H1 (cell line): ENCODE results near the gene ARMH3. TPM values are rescaled to one million over a fixed set of nuclear protein-coding genes. Genes with fewer than 3 reads are reported as not detected.

Experiments used
- CBX5 ChIP-seq: fragments of 300-800, 300-1000 bp; sonication (generic); IDR thresholded peaks from 2 replicates; pipeline ENCODE4 v1.7.1; 2016; ENCODE audit warnings: antibody characterized with exemption, low read length, low read depth
- CBX8 ChIP-seq: fragments of 300-800, 300-1000 bp; sonication (generic); IDR thresholded peaks from 2 replicates; pipeline ENCODE4 v1.7.1; 2016; ENCODE audit warnings: low read depth, low read length, borderline replicate concordance
- GTF2F1 ChIP-seq: IDR thresholded peaks from 2 replicates; pipeline ENCODE4 v1.6.1; 2012; ENCODE audit warnings: low read depth, low read length, improper control_type of control experiment, borderline replicate concordance
- JUND ChIP-seq: IDR thresholded peaks from 2 replicates; pipeline ENCODE4 v1.6.1; 2011; ENCODE audit warnings: mild to moderate bottlenecking, improper control_type of control experiment, low read length
- PHF8 ChIP-seq: fragments of 200-600 bp; sonication (generic); conservative IDR thresholded peaks from 2 replicates; pipeline ENCODE4 v1.7.1; 2012; ENCODE audit warnings: low read depth, mild to moderate bottlenecking, inconsistent platforms, low read length, moderate library complexity
- POLR2A ChIP-seq, 2 experiments: IDR thresholded peaks; 1 replicate in 1 of 2; 2 replicates in 1 of 2; pipeline ENCODE4 v1.6.1; 2011; ENCODE audit warnings: low read depth in 2 of 2, low read length in 2 of 2, mild to moderate bottlenecking in 2 of 2; ENCODE audit errors: control extremely low read depth in 1 of 2
- SP1 ChIP-seq: IDR thresholded peaks from 2 replicates; pipeline ENCODE4 v1.6.1; 2011; ENCODE audit warnings: low read depth, low read length
- SUZ12 ChIP-seq: fragments of 200-600 bp; sonication (generic); IDR thresholded peaks from 2 replicates; pipeline ENCODE4 v1.6.1; 2012; ENCODE audit warnings: mild to moderate bottlenecking, inconsistent platforms, low read length, moderate library complexity, mixed read lengths
- TAF7 ChIP-seq: optimal IDR thresholded peaks from 2 replicates; pipeline ENCODE3; 2011; ENCODE audit warnings: low read depth, mild to moderate bottlenecking, inconsistent platforms, low read length, moderate library complexity, borderline replicate concordance
- polyA plus RNA-seq, 7 experiments: library from polyadenylated mRNA; depleted of rRNA in 3 of 7; stranded (reverse) in 5 of 7; unstranded in 2 of 7; fragments of >200 nt in 5 of 7; fragments of 200-250 nt in 2 of 7; gene quantifications; 1 replicate in 5 of 7; 2 replicates in 1 of 7; 4 replicates in 1 of 7; pipeline versions ENCODE4 v1.2.1 to v1.2.3, GENCODE V29; 2011 to 2013; ENCODE audit warnings: missing spikeins in 2 of 7, mixed read lengths in 2 of 7
- total RNA-seq: library from RNA; stranded (reverse); fragmentation: NEBNext Ultra II Directional; extraction: Animal tissue kit (Norgen Biotek cat#: 25700); gene quantifications from 2 replicates; pipeline ENCODE4 v1.2.1, GENCODE V29; 2021
- TF ChIP-seq, protein P1 (sequence below): fragments of 300-600 bp; sonication (generic); IDR thresholded peaks from 2 replicates; pipeline ENCODE4 v1.7.1; 2012; ENCODE audit warnings: low read length, moderate library complexity, mild to moderate bottlenecking, inconsistent platforms; ENCODE audit not compliant: insufficient replicate concordance
- TF ChIP-seq, protein P2 (sequence below): IDR thresholded peaks from 2 replicates; pipeline ENCODE4 v1.6.1; 2011; ENCODE audit warnings: low read depth, mild to moderate bottlenecking, low read length; ENCODE audit not compliant: insufficient read depth

The ARMH3 gene
- total and polyA plus RNA-seq, 2 of the 8 experiments (the other 6 are each of a cell fraction or from before 2014, with no cell fraction given), result 11.6 to 18.3 TPM

DNA sequence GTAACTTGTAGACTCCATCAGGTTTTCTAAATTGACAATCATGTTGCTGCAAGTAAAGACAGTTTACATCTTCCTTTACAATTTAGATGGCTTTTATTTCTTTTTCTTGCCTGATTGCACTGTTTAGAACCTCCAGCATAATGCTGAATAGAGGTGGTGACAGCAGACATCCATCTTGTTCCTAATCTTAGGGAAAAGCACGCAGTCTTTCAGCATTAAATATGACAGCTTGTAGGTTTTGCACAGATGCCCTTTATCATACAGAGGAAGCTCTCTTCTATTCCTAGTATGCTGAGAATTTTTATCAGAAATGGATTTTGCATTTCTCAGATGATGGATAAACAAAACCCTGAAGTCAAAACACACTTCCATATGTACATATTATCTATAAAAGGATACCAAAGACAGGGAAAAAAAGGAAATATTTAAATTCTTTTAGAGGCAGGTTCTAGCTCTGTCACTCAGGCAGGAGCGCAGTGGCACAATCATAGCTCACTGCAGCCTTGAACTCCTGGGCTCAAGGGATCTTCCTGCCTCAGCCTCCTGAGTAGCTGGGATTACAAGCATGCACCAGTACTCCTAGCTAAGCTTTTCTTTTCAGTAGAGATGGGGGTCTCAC, 143.3 kb downstream of the ARMH3 start (continued):
- TF ChIP-seq, protein P1, sequence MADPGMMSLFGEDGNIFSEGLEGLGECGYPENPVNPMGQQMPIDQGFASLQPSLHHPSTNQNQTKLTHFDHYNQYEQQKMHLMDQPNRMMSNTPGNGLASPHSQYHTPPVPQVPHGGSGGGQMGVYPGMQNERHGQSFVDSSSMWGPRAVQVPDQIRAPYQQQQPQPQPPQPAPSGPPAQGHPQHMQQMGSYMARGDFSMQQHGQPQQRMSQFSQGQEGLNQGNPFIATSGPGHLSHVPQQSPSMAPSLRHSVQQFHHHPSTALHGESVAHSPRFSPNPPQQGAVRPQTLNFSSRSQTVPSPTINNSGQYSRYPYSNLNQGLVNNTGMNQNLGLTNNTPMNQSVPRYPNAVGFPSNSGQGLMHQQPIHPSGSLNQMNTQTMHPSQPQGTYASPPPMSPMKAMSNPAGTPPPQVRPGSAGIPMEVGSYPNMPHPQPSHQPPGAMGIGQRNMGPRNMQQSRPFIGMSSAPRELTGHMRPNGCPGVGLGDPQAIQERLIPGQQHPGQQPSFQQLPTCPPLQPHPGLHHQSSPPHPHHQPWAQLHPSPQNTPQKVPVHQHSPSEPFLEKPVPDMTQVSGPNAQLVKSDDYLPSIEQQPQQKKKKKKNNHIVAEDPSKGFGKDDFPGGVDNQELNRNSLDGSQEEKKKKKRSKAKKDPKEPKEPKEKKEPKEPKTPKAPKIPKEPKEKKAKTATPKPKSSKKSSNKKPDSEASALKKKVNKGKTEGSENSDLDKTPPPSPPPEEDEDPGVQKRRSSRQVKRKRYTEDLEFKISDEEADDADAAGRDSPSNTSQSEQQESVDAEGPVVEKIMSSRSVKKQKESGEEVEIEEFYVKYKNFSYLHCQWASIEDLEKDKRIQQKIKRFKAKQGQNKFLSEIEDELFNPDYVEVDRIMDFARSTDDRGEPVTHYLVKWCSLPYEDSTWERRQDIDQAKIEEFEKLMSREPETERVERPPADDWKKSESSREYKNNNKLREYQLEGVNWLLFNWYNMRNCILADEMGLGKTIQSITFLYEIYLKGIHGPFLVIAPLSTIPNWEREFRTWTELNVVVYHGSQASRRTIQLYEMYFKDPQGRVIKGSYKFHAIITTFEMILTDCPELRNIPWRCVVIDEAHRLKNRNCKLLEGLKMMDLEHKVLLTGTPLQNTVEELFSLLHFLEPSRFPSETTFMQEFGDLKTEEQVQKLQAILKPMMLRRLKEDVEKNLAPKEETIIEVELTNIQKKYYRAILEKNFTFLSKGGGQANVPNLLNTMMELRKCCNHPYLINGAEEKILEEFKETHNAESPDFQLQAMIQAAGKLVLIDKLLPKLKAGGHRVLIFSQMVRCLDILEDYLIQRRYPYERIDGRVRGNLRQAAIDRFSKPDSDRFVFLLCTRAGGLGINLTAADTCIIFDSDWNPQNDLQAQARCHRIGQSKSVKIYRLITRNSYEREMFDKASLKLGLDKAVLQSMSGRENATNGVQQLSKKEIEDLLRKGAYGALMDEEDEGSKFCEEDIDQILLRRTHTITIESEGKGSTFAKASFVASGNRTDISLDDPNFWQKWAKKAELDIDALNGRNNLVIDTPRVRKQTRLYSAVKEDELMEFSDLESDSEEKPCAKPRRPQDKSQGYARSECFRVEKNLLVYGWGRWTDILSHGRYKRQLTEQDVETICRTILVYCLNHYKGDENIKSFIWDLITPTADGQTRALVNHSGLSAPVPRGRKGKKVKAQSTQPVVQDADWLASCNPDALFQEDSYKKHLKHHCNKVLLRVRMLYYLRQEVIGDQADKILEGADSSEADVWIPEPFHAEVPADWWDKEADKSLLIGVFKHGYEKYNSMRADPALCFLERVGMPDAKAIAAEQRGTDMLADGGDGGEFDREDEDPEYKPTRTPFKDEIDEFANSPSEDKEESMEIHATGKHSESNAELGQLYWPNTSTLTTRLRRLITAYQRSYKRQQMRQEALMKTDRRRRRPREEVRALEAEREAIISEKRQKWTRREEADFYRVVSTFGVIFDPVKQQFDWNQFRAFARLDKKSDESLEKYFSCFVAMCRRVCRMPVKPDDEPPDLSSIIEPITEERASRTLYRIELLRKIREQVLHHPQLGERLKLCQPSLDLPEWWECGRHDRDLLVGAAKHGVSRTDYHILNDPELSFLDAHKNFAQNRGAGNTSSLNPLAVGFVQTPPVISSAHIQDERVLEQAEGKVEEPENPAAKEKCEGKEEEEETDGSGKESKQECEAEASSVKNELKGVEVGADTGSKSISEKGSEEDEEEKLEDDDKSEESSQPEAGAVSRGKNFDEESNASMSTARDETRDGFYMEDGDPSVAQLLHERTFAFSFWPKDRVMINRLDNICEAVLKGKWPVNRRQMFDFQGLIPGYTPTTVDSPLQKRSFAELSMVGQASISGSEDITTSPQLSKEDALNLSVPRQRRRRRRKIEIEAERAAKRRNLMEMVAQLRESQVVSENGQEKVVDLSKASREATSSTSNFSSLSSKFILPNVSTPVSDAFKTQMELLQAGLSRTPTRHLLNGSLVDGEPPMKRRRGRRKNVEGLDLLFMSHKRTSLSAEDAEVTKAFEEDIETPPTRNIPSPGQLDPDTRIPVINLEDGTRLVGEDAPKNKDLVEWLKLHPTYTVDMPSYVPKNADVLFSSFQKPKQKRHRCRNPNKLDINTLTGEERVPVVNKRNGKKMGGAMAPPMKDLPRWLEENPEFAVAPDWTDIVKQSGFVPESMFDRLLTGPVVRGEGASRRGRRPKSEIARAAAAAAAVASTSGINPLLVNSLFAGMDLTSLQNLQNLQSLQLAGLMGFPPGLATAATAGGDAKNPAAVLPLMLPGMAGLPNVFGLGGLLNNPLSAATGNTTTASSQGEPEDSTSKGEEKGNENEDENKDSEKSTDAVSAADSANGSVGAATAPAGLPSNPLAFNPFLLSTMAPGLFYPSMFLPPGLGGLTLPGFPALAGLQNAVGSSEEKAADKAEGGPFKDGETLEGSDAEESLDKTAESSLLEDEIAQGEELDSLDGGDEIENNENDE, result no peak
- TF ChIP-seq SUZ12 (no peak), GTF2F1 (no peak), POLR2A (IDR thresholded peaks at IDR 0.05; ENCODE audit: control extremely low read depth in 1 of 2, low read depth in 2 of 2, low read length in 2 of 2) (no peak), CBX5 (no peak), CBX8 (no peak), JUND (no peak), SP1 (no peak), TAF7 (no peak), PHF8 (no peak)
- TF ChIP-seq, protein P2, sequence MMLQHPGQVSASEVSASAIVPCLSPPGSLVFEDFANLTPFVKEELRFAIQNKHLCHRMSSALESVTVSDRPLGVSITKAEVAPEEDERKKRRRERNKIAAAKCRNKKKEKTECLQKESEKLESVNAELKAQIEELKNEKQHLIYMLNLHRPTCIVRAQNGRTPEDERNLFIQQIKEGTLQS, result no peak
